K562 (cell line): Measurements from ENCODE around the gene BFSP1. TPM values are rescaled to one million over a fixed set of nuclear protein-coding genes. Genes with fewer than 3 reads are reported as not detected.

Experiments
- ARHGAP35 ChIP-seq: fragments of 450-650 bp; IDR thresholded peaks from 2 replicates; pipeline ENCODE4 v1.6.1; 2018; ENCODE audit not compliant: partially characterized antibody
- ARNT ChIP-seq, 2 experiments: fragments of 450-650 bp; IDR thresholded peaks; 2 replicates each; pipeline ENCODE4 v1.6.1; 2016; ENCODE audit warnings: mild to moderate bottlenecking in 1 of 2
- CHD2 ChIP-seq: IDR thresholded peaks from 2 replicates; pipeline ENCODE4 v1.6.1; 2011; ENCODE audit warnings: low read depth, low read length
- KAT8 ChIP-seq: fragments of 450-650 bp; IDR thresholded peaks from 2 replicates; pipeline ENCODE4 v1.6.1; 2016; ENCODE audit warnings: low read depth, mild to moderate bottlenecking
- MEF2D ChIP-seq: conservative IDR thresholded peaks from 2 replicates; pipeline ENCODE4 v1.6.1; 2016; ENCODE audit warnings: low read depth, missing genetic modification characterization, missing compliant biosample characterization
- ZNF134 ChIP-seq: fragments of 250-450 bp; sonication (Bioruptor Pico); conservative IDR thresholded peaks from 2 replicates; pipeline ENCODE4 v1.4.0; 2020
- polyA plus RNA-seq, 8 experiments: library from polyadenylated mRNA; depleted of rRNA in 4 of 8; stranded (reverse) in 5 of 8; unstranded in 3 of 8; fragments of >200 nt; fragmentation: Nextera tagmentation in 2 of 8; fragmentation: Illumina TruSeq in 1 of 8; extraction: Ambion mirVana in 2 of 8; extraction: Trizol in 1 of 8; gene quantifications; 2 replicates each; pipeline versions ENCODE4 v1.2.1 to v1.2.3, GENCODE V29; 2011 to 2014; ENCODE audit warnings: inconsistent platforms in 1 of 8, missing spikeins in 1 of 8
- total RNA-seq, 7 experiments: library from RNA; depleted of rRNA in 6 of 7; stranded (reverse); fragments of >200 nt in 6 of 7; fragmentation: Illumina TruSeq in 2 of 7; extraction: Trizol in 2 of 7; gene quantifications; 2 replicates each; pipeline versions ENCODE4 v1.2.1 to v1.2.3, GENCODE V29; 2011 to 2021; ENCODE audit warnings: low replicate concordance in 1 of 7
- TF ChIP-seq, protein P1 (sequence below): fragments of 450-650 bp; IDR thresholded peaks from 2 replicates; pipeline ENCODE4 v1.6.1; 2016; ENCODE audit warnings: mild to moderate bottlenecking, moderate library complexity

The BFSP1 gene
- total and polyA plus RNA-seq, 9 of the 15 experiments (the other 6 are each of a cell fraction or from before 2014, with no cell fraction given), result 0.09 to 0.86 (median 0.40) TPM

- TF ChIP-seq, protein P1, sequence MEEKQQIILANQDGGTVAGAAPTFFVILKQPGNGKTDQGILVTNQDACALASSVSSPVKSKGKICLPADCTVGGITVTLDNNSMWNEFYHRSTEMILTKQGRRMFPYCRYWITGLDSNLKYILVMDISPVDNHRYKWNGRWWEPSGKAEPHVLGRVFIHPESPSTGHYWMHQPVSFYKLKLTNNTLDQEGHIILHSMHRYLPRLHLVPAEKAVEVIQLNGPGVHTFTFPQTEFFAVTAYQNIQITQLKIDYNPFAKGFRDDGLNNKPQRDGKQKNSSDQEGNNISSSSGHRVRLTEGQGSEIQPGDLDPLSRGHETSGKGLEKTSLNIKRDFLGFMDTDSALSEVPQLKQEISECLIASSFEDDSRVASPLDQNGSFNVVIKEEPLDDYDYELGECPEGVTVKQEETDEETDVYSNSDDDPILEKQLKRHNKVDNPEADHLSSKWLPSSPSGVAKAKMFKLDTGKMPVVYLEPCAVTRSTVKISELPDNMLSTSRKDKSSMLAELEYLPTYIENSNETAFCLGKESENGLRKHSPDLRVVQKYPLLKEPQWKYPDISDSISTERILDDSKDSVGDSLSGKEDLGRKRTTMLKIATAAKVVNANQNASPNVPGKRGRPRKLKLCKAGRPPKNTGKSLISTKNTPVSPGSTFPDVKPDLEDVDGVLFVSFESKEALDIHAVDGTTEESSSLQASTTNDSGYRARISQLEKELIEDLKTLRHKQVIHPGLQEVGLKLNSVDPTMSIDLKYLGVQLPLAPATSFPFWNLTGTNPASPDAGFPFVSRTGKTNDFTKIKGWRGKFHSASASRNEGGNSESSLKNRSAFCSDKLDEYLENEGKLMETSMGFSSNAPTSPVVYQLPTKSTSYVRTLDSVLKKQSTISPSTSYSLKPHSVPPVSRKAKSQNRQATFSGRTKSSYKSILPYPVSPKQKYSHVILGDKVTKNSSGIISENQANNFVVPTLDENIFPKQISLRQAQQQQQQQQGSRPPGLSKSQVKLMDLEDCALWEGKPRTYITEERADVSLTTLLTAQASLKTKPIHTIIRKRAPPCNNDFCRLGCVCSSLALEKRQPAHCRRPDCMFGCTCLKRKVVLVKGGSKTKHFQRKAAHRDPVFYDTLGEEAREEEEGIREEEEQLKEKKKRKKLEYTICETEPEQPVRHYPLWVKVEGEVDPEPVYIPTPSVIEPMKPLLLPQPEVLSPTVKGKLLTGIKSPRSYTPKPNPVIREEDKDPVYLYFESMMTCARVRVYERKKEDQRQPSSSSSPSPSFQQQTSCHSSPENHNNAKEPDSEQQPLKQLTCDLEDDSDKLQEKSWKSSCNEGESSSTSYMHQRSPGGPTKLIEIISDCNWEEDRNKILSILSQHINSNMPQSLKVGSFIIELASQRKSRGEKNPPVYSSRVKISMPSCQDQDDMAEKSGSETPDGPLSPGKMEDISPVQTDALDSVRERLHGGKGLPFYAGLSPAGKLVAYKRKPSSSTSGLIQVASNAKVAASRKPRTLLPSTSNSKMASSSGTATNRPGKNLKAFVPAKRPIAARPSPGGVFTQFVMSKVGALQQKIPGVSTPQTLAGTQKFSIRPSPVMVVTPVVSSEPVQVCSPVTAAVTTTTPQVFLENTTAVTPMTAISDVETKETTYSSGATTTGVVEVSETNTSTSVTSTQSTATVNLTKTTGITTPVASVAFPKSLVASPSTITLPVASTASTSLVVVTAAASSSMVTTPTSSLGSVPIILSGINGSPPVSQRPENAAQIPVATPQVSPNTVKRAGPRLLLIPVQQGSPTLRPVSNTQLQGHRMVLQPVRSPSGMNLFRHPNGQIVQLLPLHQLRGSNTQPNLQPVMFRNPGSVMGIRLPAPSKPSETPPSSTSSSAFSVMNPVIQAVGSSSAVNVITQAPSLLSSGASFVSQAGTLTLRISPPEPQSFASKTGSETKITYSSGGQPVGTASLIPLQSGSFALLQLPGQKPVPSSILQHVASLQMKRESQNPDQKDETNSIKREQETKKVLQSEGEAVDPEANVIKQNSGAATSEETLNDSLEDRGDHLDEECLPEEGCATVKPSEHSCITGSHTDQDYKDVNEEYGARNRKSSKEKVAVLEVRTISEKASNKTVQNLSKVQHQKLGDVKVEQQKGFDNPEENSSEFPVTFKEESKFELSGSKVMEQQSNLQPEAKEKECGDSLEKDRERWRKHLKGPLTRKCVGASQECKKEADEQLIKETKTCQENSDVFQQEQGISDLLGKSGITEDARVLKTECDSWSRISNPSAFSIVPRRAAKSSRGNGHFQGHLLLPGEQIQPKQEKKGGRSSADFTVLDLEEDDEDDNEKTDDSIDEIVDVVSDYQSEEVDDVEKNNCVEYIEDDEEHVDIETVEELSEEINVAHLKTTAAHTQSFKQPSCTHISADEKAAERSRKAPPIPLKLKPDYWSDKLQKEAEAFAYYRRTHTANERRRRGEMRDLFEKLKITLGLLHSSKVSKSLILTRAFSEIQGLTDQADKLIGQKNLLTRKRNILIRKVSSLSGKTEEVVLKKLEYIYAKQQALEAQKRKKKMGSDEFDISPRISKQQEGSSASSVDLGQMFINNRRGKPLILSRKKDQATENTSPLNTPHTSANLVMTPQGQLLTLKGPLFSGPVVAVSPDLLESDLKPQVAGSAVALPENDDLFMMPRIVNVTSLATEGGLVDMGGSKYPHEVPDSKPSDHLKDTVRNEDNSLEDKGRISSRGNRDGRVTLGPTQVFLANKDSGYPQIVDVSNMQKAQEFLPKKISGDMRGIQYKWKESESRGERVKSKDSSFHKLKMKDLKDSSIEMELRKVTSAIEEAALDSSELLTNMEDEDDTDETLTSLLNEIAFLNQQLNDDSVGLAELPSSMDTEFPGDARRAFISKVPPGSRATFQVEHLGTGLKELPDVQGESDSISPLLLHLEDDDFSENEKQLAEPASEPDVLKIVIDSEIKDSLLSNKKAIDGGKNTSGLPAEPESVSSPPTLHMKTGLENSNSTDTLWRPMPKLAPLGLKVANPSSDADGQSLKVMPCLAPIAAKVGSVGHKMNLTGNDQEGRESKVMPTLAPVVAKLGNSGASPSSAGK, result no peak
- TF ChIP-seq MEF2D (tag), result no peak
- TF ChIP-seq ARHGAP35, result no peak
- TF ChIP-seq ZNF134 (CRISPR knock-in tag), result no peak
- TF ChIP-seq ARNT (IDR thresholded peaks at IDR 0.05), result no peak
- no peak for TF ChIP-seq CHD2
- no peak for TF ChIP-seq KAT8
- TF ChIP-seq, all 486 proteins: peak for 0
These were observed 29.5 kb downstream of the BFSP1 start (continued) for GRCh38 chr20:17501701-17502100.
